Natural killer cell (primary cell): Measurements from ENCODE around the gene MTERF4. TPM values are rescaled to one million over a fixed set of nuclear protein-coding genes. Genes with fewer than 3 reads are reported as not detected.
A peak's percentile ranks its signal among the peaks of the same experiment; 100 is the strongest.

Source experiments
- ATAC-seq, 3 donors: fragments of 150-1000 bp in 2 of 3; fragments of 200-7000 bp in 1 of 3; cut with Tn5 transposase; 1 replicate in 1 of 3; 2 replicates in 2 of 3; pipeline ENCODE4 v1.10.0; 2021; ENCODE audit warnings: mild to moderate bottlenecking in 2 of 3, moderate library complexity in 2 of 3
- DNase-seq, 2 donors: peaks; one replicate each; pipeline versions ENCODE4 v3.0.0 to v3.0.0-alpha.2; 2013 to 2021; ENCODE audit warnings: mixed read lengths in 1 of 2
- H3K27ac ChIP-seq: one replicate; pipeline ENCODE4 v1.5.1; 2013; ENCODE audit warnings: mild to moderate bottlenecking, low read length
- H3K27me3 ChIP-seq: one replicate; pipeline ENCODE4 v1.6.1; 2013; ENCODE audit warnings: low read length; ENCODE audit not compliant: control insufficient read depth, insufficient read depth
- H3K36me3 ChIP-seq: one replicate; pipeline ENCODE4 v1.6.1; 2013; ENCODE audit warnings: low read length; ENCODE audit not compliant: control insufficient read depth, insufficient read depth
- H3K4me1 ChIP-seq: one replicate; pipeline ENCODE4 v1.6.1; 2013; ENCODE audit warnings: low read length; ENCODE audit not compliant: control insufficient read depth, insufficient read depth
- H3K4me3 ChIP-seq: one replicate; pipeline ENCODE4 v1.5.1; 2013; ENCODE audit warnings: low read length
- H3K9me3 ChIP-seq: one replicate; pipeline ENCODE4 v1.6.1; 2013; ENCODE audit warnings: low read length; ENCODE audit not compliant: control insufficient read depth, insufficient read depth
- H3K27ac Mint-ChIP-seq, 2 donors: one replicate each; pipeline ENCODE4 v1.8.0; 2022; ENCODE audit warnings: mild to moderate bottlenecking in 2 of 2, mixed read lengths in 2 of 2, moderate library complexity in 1 of 2
- H3K27me3 Mint-ChIP-seq, 2 donors: one replicate each; pipeline ENCODE4 v1.8.0; 2022; ENCODE audit warnings: low read depth in 2 of 2, mixed read lengths in 2 of 2
- H3K36me3 Mint-ChIP-seq: one replicate; pipeline ENCODE4 v1.8.0; 2022; ENCODE audit warnings: mixed read lengths
- H3K4me1 Mint-ChIP-seq, 2 donors: one replicate each; pipeline ENCODE4 v1.8.0; 2022; ENCODE audit warnings: mixed read lengths in 2 of 2
- H3K4me3 Mint-ChIP-seq: one replicate; pipeline ENCODE4 v1.8.0; 2022; ENCODE audit warnings: mild to moderate bottlenecking, moderate library complexity, mixed read lengths
- H3K9me3 Mint-ChIP-seq, 2 donors: one replicate each; pipeline ENCODE4 v1.8.0; 2022; ENCODE audit warnings: mixed read lengths in 2 of 2
- CTCF ChIP-seq: fragments of 200-600 bp; IDR thresholded peaks from one replicate; pipeline ENCODE4 v1.8.0; 2022; ENCODE audit warnings: antibody characterized with exemption
- WGBS: methylation state at CpG from one replicate; pipeline ENCODE4 v1.1.7; 2013; ENCODE audit warnings: missing lambda C conversion rate; ENCODE audit not compliant: insufficient coverage; 5-methylcytosine and 5-hydroxymethylcytosine counted together
- intact Hi-C: fragments of 100-400 bp; cut with micrococcal nuclease; formaldehyde crosslinking; loops from one replicate; pipeline ENCODE4 v1.14.2; 2022
- total RNA-seq, 4 donors: library from RNA; stranded (reverse); fragments of 120-200 nt in 1 of 4; gene quantifications; one replicate each; pipeline versions ENCODE4 v1.2.3 to v1.2.4, GENCODE V29; 2013 to 2022

MTERF4 gene
- total RNA-seq, 3 donors from 2014 or later (not counting 1 experiment from before 2014, with no cell fraction given): 38.9 to 45.5 (median 39.2) TPM

DNA sequence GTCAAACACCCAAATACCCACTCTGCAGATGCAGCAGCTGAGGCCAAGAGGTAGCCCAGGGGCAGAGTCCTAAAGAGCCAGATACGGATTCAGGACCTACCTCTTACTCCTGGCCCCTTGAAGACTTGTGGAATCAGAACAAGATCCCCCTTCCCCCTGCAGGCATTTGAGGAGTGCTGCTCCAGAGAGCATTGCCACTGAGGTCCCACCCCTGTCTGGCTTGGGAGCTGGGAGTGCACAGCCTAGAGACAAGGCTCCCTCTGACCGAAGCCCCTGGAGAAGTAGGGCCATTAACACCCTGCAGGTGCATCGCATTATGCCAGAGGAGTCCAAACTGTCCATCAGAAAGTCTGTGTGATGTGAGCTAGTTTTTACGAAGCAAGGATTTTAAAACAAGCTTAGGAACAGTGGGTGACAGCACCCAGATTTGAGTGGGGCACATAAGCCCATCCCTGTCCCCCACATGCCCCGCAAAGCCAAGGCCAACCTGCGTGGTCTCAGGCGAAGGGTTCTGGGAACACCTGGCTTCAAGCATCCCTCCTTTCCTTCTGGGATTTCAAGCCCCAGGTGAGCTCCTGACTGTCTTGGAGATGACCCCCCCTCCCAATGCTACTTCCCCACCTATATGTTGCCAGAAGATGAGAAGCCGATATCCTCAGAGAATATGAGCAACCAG, 48.4 kb downstream of the MTERF4 start:
- Mint-ChIP-seq H3K27ac (no peak overlapping the region), H3K9me3 (no peaks in the 10 kb centered on the region), H3K36me3 (no peaks in the 10 kb centered on the region), H3K4me3 (no peak overlapping the region), H3K27me3 (no peaks in the 10 kb centered on the region), H3K4me1 (no peaks in the 10 kb centered on the region)
- no peak for DNase-seq
- no peaks in the 10 kb centered on the region for H3K9me3 ChIP-seq
- TF ChIP-seq CTCF: no peak
- H3K36me3 ChIP-seq: no peaks in the 10 kb centered on the region
- no peak overlapping the region for H3K27ac ChIP-seq
- 96% methylated on average over 8 of the region's 8 CpGs for WGBS
- no peaks in the 10 kb centered on the region for H3K27me3 ChIP-seq
- intact Hi-C loops: no loop called here
- no peak for ATAC-seq
- no peak overlapping the region for H3K4me3 ChIP-seq
- H3K4me1 ChIP-seq: no peaks in the 10 kb centered on the region

DNA sequence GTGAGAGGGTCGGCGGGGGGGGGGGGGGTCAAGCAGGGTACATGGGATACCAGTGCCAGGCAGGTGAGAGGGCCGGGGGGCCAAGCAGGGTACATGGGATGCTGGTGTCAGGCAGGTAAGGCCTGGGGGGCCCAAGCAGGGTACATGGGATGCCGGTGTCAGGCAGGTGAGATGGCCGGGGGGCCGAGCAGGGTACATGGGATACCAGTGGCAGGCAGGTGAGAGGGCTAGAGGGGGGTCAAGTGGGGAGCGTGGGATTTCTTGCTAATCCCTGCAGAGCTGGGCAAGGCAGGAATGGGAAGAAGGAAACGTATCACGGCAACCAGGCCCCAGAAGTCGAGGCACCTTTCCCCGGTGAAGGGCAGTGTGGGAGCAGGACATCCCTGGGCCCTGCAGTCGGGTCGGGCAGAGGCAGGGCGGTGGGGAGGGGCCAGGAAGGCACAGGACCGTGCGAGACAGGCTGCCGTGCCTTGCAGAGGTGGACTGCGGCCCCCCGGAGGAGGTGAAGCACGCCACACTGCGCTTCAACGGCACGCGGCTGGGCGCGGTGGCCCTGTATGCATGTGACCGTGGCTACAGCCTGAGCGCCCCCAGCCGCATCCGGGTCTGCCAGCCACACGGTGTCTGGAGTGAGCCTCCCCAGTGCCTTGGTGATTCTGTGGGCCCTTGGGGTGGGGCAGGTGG, 49.3 kb downstream of the MTERF4 start:
- H3K27me3 ChIP-seq: no peaks in the 10 kb centered on the region
- H3K4me1 ChIP-seq: no peaks in the 10 kb centered on the region
- H3K36me3 ChIP-seq: no peaks in the 10 kb centered on the region
- Mint-ChIP-seq H3K9me3 (no peaks in the 10 kb centered on the region), H3K27ac (no peak overlapping the region), H3K4me1 (no peaks in the 10 kb centered on the region), H3K27me3 (no peaks in the 10 kb centered on the region), H3K4me3 (no peak overlapping the region), H3K36me3 (no peaks in the 10 kb centered on the region)
- WGBS: 95% methylated on average over 30 of the region's 31 CpGs
- no peaks in the 10 kb centered on the region for H3K9me3 ChIP-seq
- no peak overlapping the region for H3K4me3 ChIP-seq
- intact Hi-C loops: no loop called here
- TF ChIP-seq CTCF: no peak
- ATAC-seq: peak in 1 of 3 donors; percentile 28
- no peak for DNase-seq
- no peak overlapping the region for H3K27ac ChIP-seq

GRCh38 chr2:241051578-241052487, 50.3 kb downstream of the MTERF4 start:
- 93% methylated on average over 33 of the region's 33 CpGs for WGBS
- TF ChIP-seq CTCF: no peak
- H3K27me3 ChIP-seq: no peaks in the 10 kb centered on the region
- H3K27ac ChIP-seq: no peak overlapping the region
- intact Hi-C loops: no loop called here
- DNase-seq (no peak), ATAC-seq (no peak)
- no peak overlapping the region for H3K4me3 ChIP-seq
- H3K27me3 Mint-ChIP-seq: no peaks in the 10 kb centered on the region
- H3K27ac Mint-ChIP-seq: no peak overlapping the region
- H3K4me3 Mint-ChIP-seq: no peak overlapping the region
- no peaks in the 10 kb centered on the region for H3K9me3 Mint-ChIP-seq
- H3K9me3 ChIP-seq: no peaks in the 10 kb centered on the region
- no peaks in the 10 kb centered on the region for H3K4me1 Mint-ChIP-seq
- no peaks in the 10 kb centered on the region for H3K36me3 ChIP-seq
- H3K36me3 Mint-ChIP-seq: no peaks in the 10 kb centered on the region
- no peaks in the 10 kb centered on the region for H3K4me1 ChIP-seq
